ENCODE measurements around the gene MLXIPL. TPM values are rescaled to one million over a fixed set of nuclear protein-coding genes. Genes with fewer than 3 reads are reported as not detected.
"Not testable (repeated sequence)": the region's sequence is repeated elsewhere in the genome, so short reads cannot be mapped to it uniquely, and the experiment has no call there.

Gene MLXIPL
- total RNA-seq, 1 experiment from 2014 or later: 6.1 TPM

DNA sequence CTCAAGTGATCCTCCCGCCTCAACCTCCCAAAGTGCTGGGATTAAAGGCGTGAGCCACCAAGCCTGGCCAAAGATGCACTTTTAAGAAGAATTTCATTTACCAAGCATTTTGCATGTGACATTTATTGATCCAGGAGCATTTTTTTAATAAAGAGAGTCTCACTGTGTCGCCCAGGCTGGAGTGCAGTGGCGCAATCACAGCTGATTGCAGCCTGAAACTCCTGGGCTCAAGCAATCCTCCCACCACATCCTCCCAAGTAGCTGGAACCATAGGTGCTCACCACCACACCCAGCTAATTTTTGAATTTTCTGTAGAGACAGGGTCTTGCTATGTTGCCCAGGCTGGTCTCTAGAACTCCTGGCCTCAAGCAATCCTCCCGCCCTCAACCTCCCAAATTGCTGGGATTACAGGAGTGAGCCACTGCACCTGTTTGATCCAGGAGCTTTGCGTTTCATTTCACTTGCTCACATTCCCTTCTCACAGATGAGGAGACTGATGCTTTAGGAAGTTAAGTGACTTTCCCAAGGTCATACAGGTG lies 41.6 kb downstream of the MLXIPL start:
- Histone ChIP-seq H2AFZ (ENCODE audit: low read length) (no peak overlapping the region), H2BK5ac (ENCODE audit: insufficient read length, low read length) (no peak overlapping the region), H3K23me2 (ENCODE audit: insufficient read length, low read depth, low read length, poor library complexity, severe bottlenecking) (peaks cover 5% of the 10 kb centered on the region), H3K9me3 (ENCODE audit: control insufficient read depth, low read depth, low read length) (no peaks in the 10 kb centered on the region), H2BK20ac (ENCODE audit: low read depth, low read length, poor library complexity, severe bottlenecking) (no peak overlapping the region), H3K56ac (ENCODE audit: insufficient read length, low read depth, low read length) (no peak overlapping the region), H4K20me1 (ENCODE audit: control insufficient read depth, insufficient read depth, insufficient read length) (no peaks in the 10 kb centered on the region), H4K8ac (replicated peaks; ENCODE audit: insufficient read length, low read depth, low read length) (no peak overlapping the region), H3K4me2 (ENCODE audit: insufficient read depth, insufficient read length, low read length) (no peak overlapping the region), H2BK120ac (ENCODE audit: low read depth, low read length, poor library complexity, severe bottlenecking) (no peak overlapping the region), H3K79me1 (ENCODE audit: insufficient read depth, low read depth, low read length, poor library complexity, severe bottlenecking) (no peaks in the 10 kb centered on the region), H3K18ac (ENCODE audit: insufficient read length, low read depth, low read length) (no peak overlapping the region), H3K4ac (ENCODE audit: low read depth, low read length) (no peak overlapping the region), H4K91ac (ENCODE audit: insufficient read length, low read depth, low read length) (no peak overlapping the region), H2BK12ac (ENCODE audit: insufficient read length, low read depth, low read length) (no peak overlapping the region), H3K4me1 (ENCODE audit: insufficient read depth, low read length) (no peaks in the 10 kb centered on the region), H3K9ac (ENCODE audit: extremely low read depth, insufficient read length, low read length) (no peak overlapping the region), H4K5ac (ENCODE audit: insufficient read length, low read depth, low read length) (no peak overlapping the region), H2BK15ac (ENCODE audit: low read depth, low read length) (no peak overlapping the region), H3K27me3 (ENCODE audit: insufficient read depth, low read length) (peaks cover 2% of the 10 kb centered on the region; the same call in 1 of the 2 replicates), H2AK5ac (ENCODE audit: insufficient read length, low read length) (no peak overlapping the region), H3K23ac (ENCODE audit: insufficient read length, low read depth, low read length) (no peak overlapping the region), H3K79me2 (ENCODE audit: insufficient read depth, low read length) (no peaks in the 10 kb centered on the region), H3T11ph (ENCODE audit: low read length) (no peak overlapping the region), H3K14ac (ENCODE audit: insufficient read depth, low read length) (no peak overlapping the region), H3K27ac (ENCODE audit: insufficient read length, low read depth, low read length) (no peak overlapping the region)
- no peak for DNase-seq
- no CpG with 5 or more reads among the region's 6 CpGs for WGBS (ENCODE audit: extremely low coverage, insufficient read length, low lambda C conversion rate)
- Mint-ChIP-seq H3K27me3 (ENCODE audit: low read depth) (peaks cover 89% of the 10 kb centered on the region), H3K36me3 (ENCODE audit: insufficient read depth in 1 of 3, low read depth in 3 of 3) (no peaks in the 10 kb centered on the region), H3K4me3 (no peak overlapping the region), H3K9me3 (no peaks in the 10 kb centered on the region), H3K4me1 (peaks cover 8 to 10% of the 10 kb centered on the region in 2 experiments), H3K27ac (no peak overlapping the region; a peak in 1 of 7 replicates)
- TF ChIP-seq, protein P1, sequence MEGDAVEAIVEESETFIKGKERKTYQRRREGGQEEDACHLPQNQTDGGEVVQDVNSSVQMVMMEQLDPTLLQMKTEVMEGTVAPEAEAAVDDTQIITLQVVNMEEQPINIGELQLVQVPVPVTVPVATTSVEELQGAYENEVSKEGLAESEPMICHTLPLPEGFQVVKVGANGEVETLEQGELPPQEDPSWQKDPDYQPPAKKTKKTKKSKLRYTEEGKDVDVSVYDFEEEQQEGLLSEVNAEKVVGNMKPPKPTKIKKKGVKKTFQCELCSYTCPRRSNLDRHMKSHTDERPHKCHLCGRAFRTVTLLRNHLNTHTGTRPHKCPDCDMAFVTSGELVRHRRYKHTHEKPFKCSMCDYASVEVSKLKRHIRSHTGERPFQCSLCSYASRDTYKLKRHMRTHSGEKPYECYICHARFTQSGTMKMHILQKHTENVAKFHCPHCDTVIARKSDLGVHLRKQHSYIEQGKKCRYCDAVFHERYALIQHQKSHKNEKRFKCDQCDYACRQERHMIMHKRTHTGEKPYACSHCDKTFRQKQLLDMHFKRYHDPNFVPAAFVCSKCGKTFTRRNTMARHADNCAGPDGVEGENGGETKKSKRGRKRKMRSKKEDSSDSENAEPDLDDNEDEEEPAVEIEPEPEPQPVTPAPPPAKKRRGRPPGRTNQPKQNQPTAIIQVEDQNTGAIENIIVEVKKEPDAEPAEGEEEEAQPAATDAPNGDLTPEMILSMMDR (conservative IDR thresholded peaks at IDR 0.05): no peak

DNA sequence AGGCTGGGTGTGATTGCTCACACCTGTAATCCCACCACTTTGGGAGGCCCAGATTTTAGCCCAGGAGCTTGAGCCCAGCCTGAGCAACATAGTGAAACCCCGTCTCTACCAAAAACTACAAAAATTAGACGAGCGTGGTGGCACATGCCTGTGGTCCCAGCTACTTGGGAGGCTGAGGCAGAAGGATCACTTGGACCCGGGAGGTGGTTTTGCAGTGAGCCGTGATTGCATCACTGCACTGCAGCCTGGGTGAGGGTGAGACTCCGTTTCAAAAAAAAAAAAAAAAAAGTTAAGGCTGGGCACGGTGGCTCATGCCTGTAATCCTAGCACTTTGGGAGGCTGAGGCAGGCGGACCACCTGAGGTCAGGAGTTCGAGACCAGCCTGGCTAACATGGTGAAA lies 43.3 kb downstream of the MLXIPL start:
- H2AK5ac ChIP-seq (ENCODE audit: insufficient read length, low read length); H3T11ph ChIP-seq (ENCODE audit: low read length); H3K27ac ChIP-seq (ENCODE audit: insufficient read length, low read depth, low read length); H3K23ac ChIP-seq (ENCODE audit: insufficient read length, low read depth, low read length); H2BK15ac ChIP-seq (ENCODE audit: low read depth, low read length); H2BK20ac ChIP-seq (ENCODE audit: low read depth, low read length, poor library complexity, severe bottlenecking); H4K5ac ChIP-seq (ENCODE audit: insufficient read length, low read depth, low read length); H3K14ac ChIP-seq (ENCODE audit: insufficient read depth, low read length); H3K9ac ChIP-seq (ENCODE audit: extremely low read depth, insufficient read length, low read length); H3K9me3 ChIP-seq (ENCODE audit: control insufficient read depth, low read depth, low read length); H4K8ac ChIP-seq (replicated peaks; ENCODE audit: insufficient read length, low read depth, low read length); H3K79me1 ChIP-seq (ENCODE audit: insufficient read depth, low read depth, low read length, poor library complexity, severe bottlenecking); H2BK120ac ChIP-seq (ENCODE audit: low read depth, low read length, poor library complexity, severe bottlenecking); H3K4me2 ChIP-seq (ENCODE audit: insufficient read depth, insufficient read length, low read length); DNase-seq; H3K56ac ChIP-seq (ENCODE audit: insufficient read length, low read depth, low read length); H3K4me3 Mint-ChIP-seq; H3K18ac ChIP-seq (ENCODE audit: insufficient read length, low read depth, low read length); H4K20me1 ChIP-seq (ENCODE audit: control insufficient read depth, insufficient read depth, insufficient read length); H4K91ac ChIP-seq (ENCODE audit: insufficient read length, low read depth, low read length); H3K4me1 ChIP-seq (ENCODE audit: insufficient read depth, low read length); H3K79me2 ChIP-seq (ENCODE audit: insufficient read depth, low read length); H2AFZ ChIP-seq (ENCODE audit: low read length); H3K27ac Mint-ChIP-seq; H3K36me3 Mint-ChIP-seq (ENCODE audit: insufficient read depth in 1 of 3, low read depth in 3 of 3); H3K27me3 ChIP-seq (ENCODE audit: insufficient read depth, low read length); H2BK5ac ChIP-seq (ENCODE audit: insufficient read length, low read length); H2BK12ac ChIP-seq (ENCODE audit: insufficient read length, low read depth, low read length); H3K4ac ChIP-seq (ENCODE audit: low read depth, low read length); H3K23me2 ChIP-seq (ENCODE audit: insufficient read length, low read depth, low read length, poor library complexity, severe bottlenecking); H3K9me3 Mint-ChIP-seq: not testable (repeated sequence)
- WGBS (ENCODE audit: extremely low coverage, insufficient read length, low lambda C conversion rate): no CpG with 5 or more reads among the region's 9 CpGs
- H3K27me3 Mint-ChIP-seq (ENCODE audit: low read depth): peaks cover 78% of the 10 kb centered on the region
- peaks cover 14 to 19% of the 10 kb centered on the region in 2 experiments for H3K4me1 Mint-ChIP-seq

Measured in H9 (cell line).